Loucy (cell line): Measurements from ENCODE around the gene CSTPP1.
A peak's percentile ranks its signal among the peaks of the same experiment; 100 is the strongest.

ENCODE experiments used
- H2AFZ ChIP-seq: fragments of 200-600 bp; sonication (generic); 2 replicates; pipeline ENCODE4 v1.6.0; 2016; ENCODE audit warnings: antibody characterized with exemption, mild to moderate bottlenecking, low read length, moderate library complexity
- H3F3A ChIP-seq: fragments of 200-600 bp; 2 replicates; pipeline ENCODE4 v1.6.0; 2016; ENCODE audit warnings: antibody characterized with exemption, low read depth, mild to moderate bottlenecking
- H3K27me3 ChIP-seq: fragments of 200-600 bp; sonication (generic); 2 replicates; pipeline ENCODE4 v1.6.1; 2014; ENCODE audit warnings: low read length, mild to moderate bottlenecking; ENCODE audit not compliant: insufficient read depth, poor library complexity, severe bottlenecking
- H3K36me3 ChIP-seq: fragments of 200-600 bp; sonication (generic); 2 replicates; pipeline ENCODE4 v1.6.1; 2016; ENCODE audit warnings: low read length; ENCODE audit not compliant: insufficient read depth
- H3K4me1 ChIP-seq: fragments of 200-600 bp; sonication (generic); 2 replicates; pipeline ENCODE4 v1.5.1; 2014; ENCODE audit warnings: low read length, mild to moderate bottlenecking; ENCODE audit not compliant: insufficient read depth, poor library complexity, severe bottlenecking
- H3K4me2 ChIP-seq: fragments of 200-600 bp; sonication (generic); 2 replicates; pipeline ENCODE4 v1.6.0; 2014; ENCODE audit warnings: antibody characterized with exemption, low read length, low read depth, mild to moderate bottlenecking; ENCODE audit not compliant: poor library complexity, severe bottlenecking
- H3K4me3 ChIP-seq: fragments of 200-600 bp; sonication (generic); 2 replicates; pipeline ENCODE4 v1.5.1; 2014; ENCODE audit warnings: low read length, mild to moderate bottlenecking, mixed read lengths; ENCODE audit not compliant: poor library complexity, severe bottlenecking
- H3K79me2 ChIP-seq: fragments of 200-600 bp; sonication (generic); 2 replicates; pipeline ENCODE4 v1.6.1; 2014; ENCODE audit warnings: low read length; ENCODE audit not compliant: insufficient read depth
- H3K9ac ChIP-seq: fragments of 200-600 bp; sonication (generic); 2 replicates; pipeline ENCODE4 v1.6.0; 2014; ENCODE audit warnings: mild to moderate bottlenecking, low read depth, low read length, moderate library complexity; ENCODE audit not compliant: poor library complexity, severe bottlenecking
- H3K9me2 ChIP-seq: fragments of 200-600 bp; sonication (generic); replicated peaks from 2 replicates; pipeline ENCODE4 v1.6.1; 2016; ENCODE audit warnings: low read depth, low read length, mixed read lengths
- H3K9me3 ChIP-seq: fragments of 200-600 bp; sonication (generic); 2 replicates; pipeline ENCODE4 v1.6.1; 2014; ENCODE audit warnings: mild to moderate bottlenecking, antibody characterized with exemption, low read length, low read depth; ENCODE audit not compliant: insufficient read depth
- H4K20me1 ChIP-seq: fragments of 200-600 bp; sonication (generic); 2 replicates; pipeline ENCODE4 v1.6.0; 2014; ENCODE audit warnings: antibody characterized with exemption, low read length, mild to moderate bottlenecking; ENCODE audit not compliant: insufficient read depth, poor library complexity, severe bottlenecking
- EZH2phosphoT487 ChIP-seq: fragments of 200-600 bp; IDR thresholded peaks from 2 replicates; pipeline ENCODE4 v1.6.1; 2018; ENCODE audit warnings: antibody characterized with exemption, mild to moderate bottlenecking, moderate library complexity, borderline replicate concordance
- TF ChIP-seq, protein P1 (sequence below): fragments of 200-600 bp; sonication (generic); conservative IDR thresholded peaks from 2 replicates; pipeline ENCODE4 v1.5.1; 2014; ENCODE audit warnings: mild to moderate bottlenecking, antibody characterized with exemption, low read length

The CSTPP1 gene

DNA sequence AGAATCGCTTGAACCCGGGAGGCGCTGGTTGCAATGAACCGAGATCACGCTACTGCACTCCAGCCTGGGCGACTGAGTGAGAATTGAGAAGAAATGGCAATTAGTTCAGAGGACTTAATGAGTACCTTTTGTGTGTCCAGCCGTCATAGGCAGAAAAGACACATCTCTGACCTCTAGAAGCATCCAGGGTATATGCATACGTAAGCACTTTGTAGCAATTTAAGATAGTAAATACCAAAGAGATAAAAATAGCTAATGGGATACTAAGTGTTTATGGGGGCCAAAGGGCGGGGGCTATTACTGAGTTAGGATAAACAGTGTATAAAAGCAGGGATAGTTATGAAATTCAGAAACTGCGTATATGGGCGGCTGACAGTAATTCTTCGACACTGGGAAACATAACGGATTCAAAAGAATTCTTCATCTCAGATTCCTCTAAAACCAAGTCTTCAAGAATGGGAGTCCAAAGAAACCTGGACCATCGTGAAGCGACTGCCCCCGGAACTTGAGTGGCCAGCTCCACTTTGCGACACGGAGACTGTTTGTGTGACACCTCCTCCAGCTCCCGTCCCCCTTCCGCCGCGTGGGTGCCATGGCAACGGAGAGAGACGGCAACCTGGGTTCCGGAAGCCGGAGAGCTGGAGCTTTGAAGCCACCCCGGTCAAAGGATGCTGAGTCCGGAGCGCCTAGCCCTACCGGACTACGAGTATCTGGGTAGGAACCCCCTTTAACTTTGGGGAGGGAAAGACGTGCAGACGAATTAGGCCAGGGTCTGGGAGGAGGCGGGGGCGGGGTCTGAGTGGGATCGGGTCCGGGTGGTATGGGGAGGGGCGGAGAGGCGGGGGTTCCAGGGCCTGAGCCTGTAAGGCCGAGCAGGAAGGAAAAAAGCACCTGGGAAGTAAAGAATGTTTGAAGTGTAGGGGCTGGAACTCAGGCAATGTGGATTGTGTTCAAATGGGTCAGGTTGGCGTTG lies at the start of gene CSTPP1:
TSS of gene CSTPP1 (plus strand) at position 624 of the 973 bp plus-strand sequence. CDS start at position 669, 45 bp downstream.
- Histone ChIP-seq H3K79me2 (peaks cover 6% of the 10 kb centered on the region; the same call in 1 of the 2 replicates), H3K4me3 (peak within 1 kb of the TSS; percentile 83), H3K9me3 (no peaks in the 10 kb centered on the region), H3K27me3 (no peaks in the 10 kb centered on the region), H3K36me3 (no peaks in the 10 kb centered on the region), H3F3A (no peaks in the 10 kb centered on the region), H3K9ac (peak within 1 kb of the TSS; percentile 66), H3K9me2 (no peaks in the 10 kb centered on the region), H3K4me2 (peak within 1 kb of the TSS; percentile 79), H4K20me1 (no peaks in the 10 kb centered on the region), H2AFZ (peak within 1 kb of the TSS; percentile 97), H3K4me1 (no peaks in the 10 kb centered on the region)
- no peak for TF ChIP-seq EZH2phosphoT487
- TF ChIP-seq, protein P1, sequence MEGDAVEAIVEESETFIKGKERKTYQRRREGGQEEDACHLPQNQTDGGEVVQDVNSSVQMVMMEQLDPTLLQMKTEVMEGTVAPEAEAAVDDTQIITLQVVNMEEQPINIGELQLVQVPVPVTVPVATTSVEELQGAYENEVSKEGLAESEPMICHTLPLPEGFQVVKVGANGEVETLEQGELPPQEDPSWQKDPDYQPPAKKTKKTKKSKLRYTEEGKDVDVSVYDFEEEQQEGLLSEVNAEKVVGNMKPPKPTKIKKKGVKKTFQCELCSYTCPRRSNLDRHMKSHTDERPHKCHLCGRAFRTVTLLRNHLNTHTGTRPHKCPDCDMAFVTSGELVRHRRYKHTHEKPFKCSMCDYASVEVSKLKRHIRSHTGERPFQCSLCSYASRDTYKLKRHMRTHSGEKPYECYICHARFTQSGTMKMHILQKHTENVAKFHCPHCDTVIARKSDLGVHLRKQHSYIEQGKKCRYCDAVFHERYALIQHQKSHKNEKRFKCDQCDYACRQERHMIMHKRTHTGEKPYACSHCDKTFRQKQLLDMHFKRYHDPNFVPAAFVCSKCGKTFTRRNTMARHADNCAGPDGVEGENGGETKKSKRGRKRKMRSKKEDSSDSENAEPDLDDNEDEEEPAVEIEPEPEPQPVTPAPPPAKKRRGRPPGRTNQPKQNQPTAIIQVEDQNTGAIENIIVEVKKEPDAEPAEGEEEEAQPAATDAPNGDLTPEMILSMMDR: no peak

DNA sequence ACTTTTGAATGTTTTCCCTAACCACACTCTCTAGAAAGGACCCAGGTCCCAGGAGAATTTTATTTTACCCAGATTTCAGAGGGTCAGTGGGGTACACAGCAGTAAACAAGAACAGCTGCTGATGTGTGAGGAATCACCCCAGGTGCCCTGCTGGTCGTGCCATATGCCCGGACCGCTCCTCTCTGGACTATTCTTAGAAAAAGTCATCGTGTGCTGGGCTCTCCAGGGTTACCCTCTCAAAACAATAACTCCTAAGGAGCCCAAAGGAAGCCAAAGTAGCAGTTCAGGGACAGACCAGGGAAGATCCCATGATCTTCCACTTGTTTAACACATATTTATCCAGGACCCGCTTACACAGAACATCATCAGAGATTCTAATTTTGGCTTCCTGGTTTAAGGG lies 47.9 kb upstream of the CSTPP1 start:
- H3K9ac ChIP-seq: no peak overlapping the region
- no peaks in the 10 kb centered on the region for H3K4me1 ChIP-seq
- H3K9me2 ChIP-seq: no peaks in the 10 kb centered on the region
- H3K79me2 ChIP-seq: no peaks in the 10 kb centered on the region
- no peak overlapping the region for H2AFZ ChIP-seq
- H3K4me3 ChIP-seq: no peak overlapping the region
- H3K27me3 ChIP-seq: no peaks in the 10 kb centered on the region
- H4K20me1 ChIP-seq: no peaks in the 10 kb centered on the region
- no peaks in the 10 kb centered on the region for H3K9me3 ChIP-seq
- H3F3A ChIP-seq: no peaks in the 10 kb centered on the region
- no peaks in the 10 kb centered on the region; the same call in 1 of the 2 replicates for H3K36me3 ChIP-seq
- H3K4me2 ChIP-seq: no peak overlapping the region
- TF ChIP-seq, protein P1: no peak
- TF ChIP-seq EZH2phosphoT487: no peak

DNA sequence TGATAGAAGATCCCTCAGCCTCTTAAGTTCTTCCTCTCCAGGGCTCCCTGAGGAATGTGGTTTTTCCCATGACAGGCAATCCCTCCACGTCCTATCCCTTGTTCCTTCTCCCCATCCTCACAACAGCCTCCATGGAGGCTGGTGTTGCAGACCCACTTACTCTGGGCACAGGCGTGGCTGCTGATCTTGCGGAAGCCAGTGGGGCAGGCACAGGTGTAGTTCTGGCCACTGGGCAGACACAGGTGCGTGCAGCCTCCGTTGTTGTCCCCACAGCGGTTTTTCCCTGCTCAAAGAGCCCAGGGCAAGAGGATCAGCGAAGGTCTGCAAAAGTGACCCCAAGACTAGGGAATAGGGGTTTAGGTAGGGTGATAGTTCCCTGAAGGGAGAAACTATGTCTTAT lies 47.3 kb upstream of the CSTPP1 start:
- Histone ChIP-seq H3K27me3 (no peaks in the 10 kb centered on the region), H3K4me3 (no peak overlapping the region), H3K9me2 (no peaks in the 10 kb centered on the region), H2AFZ (no peak overlapping the region), H3K9me3 (no peaks in the 10 kb centered on the region), H3K4me2 (no peak overlapping the region), H3K4me1 (no peaks in the 10 kb centered on the region), H3K9ac (no peak overlapping the region), H3K36me3 (no peaks in the 10 kb centered on the region; the same call in 1 of the 2 replicates), H4K20me1 (no peaks in the 10 kb centered on the region), H3K79me2 (no peaks in the 10 kb centered on the region), H3F3A (no peaks in the 10 kb centered on the region)
- TF ChIP-seq, protein P1: no peak
- TF ChIP-seq EZH2phosphoT487: no peak
